GM12878 (cell line): ENCODE data around the gene EXOSC2.

Experiments
- CBX5 ChIP-seq: sonication (generic); IDR thresholded peaks from 2 replicates; pipeline ENCODE4 v1.6.1; 2016; ENCODE audit warnings: low read depth, moderate library complexity, mild to moderate bottlenecking, inconsistent platforms
- FOS ChIP-seq: IDR thresholded peaks from 3 replicates; pipeline ENCODE4 v1.6.1; 2011; ENCODE audit warnings: borderline replicate concordance; ENCODE audit not compliant: insufficient read length; ENCODE audit errors: extremely low read depth
- JUNB ChIP-seq: IDR thresholded peaks from 2 replicates; pipeline ENCODE4 v1.6.1; 2016; ENCODE audit warnings: antibody characterized with exemption, mild to moderate bottlenecking
- MEF2B ChIP-seq: fragments of 450-650 bp; IDR thresholded peaks from 2 replicates; pipeline ENCODE4 v1.6.1; 2018; ENCODE audit warnings: mild to moderate bottlenecking, moderate library complexity; ENCODE audit not compliant: partially characterized antibody, poor library complexity, severe bottlenecking
- NFIC ChIP-seq: IDR thresholded peaks from 2 replicates; pipeline ENCODE4 v1.6.1; 2012; ENCODE audit warnings: low read depth, mild to moderate bottlenecking, inconsistent platforms, low read length, moderate library complexity
- NR2F1 ChIP-seq: fragments of 450-650 bp; conservative IDR thresholded peaks from 2 replicates; pipeline ENCODE4 v1.6.1; 2017; ENCODE audit warnings: mild to moderate bottlenecking
- POLR2A ChIP-seq: IDR thresholded peaks from 2 replicates; pipeline ENCODE4 v1.6.1; 2011; ENCODE audit warnings: low read depth, mild to moderate bottlenecking, low read length
- POLR2AphosphoS2 ChIP-seq: IDR thresholded peaks from 2 replicates; pipeline ENCODE4 v1.6.1; 2011; ENCODE audit warnings: low read depth, mild to moderate bottlenecking, low read length, improper control_type of control experiment, moderate library complexity
- POLR2AphosphoS5 ChIP-seq: IDR thresholded peaks from 2 replicates; pipeline ENCODE4 v1.6.1; 2011; ENCODE audit warnings: mild to moderate bottlenecking, low read length, inconsistent platforms
- TF ChIP-seq, protein P1 (sequence below), 3 experiments: IDR thresholded peaks in 2 of 3; conservative IDR thresholded peaks in 1 of 3; 2 replicates each; pipeline ENCODE4 v1.5.1; 2011; ENCODE audit warnings: low read depth in 3 of 3, low read length in 3 of 3, mild to moderate bottlenecking in 3 of 3, control low read depth in 2 of 3, moderate library complexity in 2 of 3, inconsistent platforms in 1 of 3, mixed read lengths in 1 of 3; ENCODE audit not compliant: control insufficient read depth in 2 of 3, insufficient read depth in 1 of 3; ENCODE audit errors: extremely low read depth in 1 of 3
- TF ChIP-seq, protein P2 (sequence below): fragments of 450-650 bp; formaldehyde crosslinking; IDR thresholded peaks from 2 replicates; pipeline ENCODE4 v1.5.0; 2022; ENCODE audit warnings: mild to moderate bottlenecking, missing genetic modification characterization

DNA sequence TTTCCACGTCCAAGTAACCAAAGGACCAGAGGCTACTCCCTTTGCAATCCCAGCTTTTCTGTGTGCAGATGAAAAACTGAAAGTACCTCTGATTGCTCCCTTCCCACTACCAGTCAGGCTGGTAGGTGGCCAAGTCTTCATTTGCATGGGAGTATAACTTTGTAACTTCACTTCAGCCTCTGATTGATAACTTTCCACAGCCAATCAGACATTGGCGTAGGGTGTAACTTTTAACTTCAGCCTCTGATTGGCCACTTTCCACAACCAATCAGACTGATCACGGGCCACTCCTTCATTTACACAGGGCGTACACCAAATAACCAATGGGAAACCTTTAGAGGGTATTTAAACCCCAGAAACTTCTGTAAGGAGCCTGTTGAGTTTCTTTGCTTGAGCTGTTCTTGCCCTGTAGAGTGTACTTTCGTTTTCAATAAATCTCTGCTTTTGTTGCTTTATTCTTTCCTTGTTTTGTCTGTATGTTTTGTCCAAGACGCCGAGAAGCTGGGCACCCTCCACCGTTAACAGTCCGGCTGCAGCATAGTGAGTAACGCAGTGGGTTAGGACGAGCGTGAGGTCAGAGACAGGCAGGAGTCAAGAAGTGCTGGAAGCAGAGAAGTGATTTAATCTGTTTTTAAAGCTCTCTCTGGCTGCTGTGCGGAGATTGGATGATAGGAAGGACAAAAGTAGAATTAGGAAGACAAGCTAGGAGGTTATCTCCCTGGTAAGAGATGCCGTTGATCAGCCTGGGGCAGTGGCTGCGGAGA lies 3.5 kb upstream of the EXOSC2 start:
- TF ChIP-seq POLR2A (no peak), CBX5 (no peak), NFIC (no peak), FOS (no peak), NR2F1 (no peak), MEF2B (no peak), POLR2AphosphoS5 (no peak), POLR2AphosphoS2 (no peak), JUNB (no peak)
- TF ChIP-seq, protein P1, sequence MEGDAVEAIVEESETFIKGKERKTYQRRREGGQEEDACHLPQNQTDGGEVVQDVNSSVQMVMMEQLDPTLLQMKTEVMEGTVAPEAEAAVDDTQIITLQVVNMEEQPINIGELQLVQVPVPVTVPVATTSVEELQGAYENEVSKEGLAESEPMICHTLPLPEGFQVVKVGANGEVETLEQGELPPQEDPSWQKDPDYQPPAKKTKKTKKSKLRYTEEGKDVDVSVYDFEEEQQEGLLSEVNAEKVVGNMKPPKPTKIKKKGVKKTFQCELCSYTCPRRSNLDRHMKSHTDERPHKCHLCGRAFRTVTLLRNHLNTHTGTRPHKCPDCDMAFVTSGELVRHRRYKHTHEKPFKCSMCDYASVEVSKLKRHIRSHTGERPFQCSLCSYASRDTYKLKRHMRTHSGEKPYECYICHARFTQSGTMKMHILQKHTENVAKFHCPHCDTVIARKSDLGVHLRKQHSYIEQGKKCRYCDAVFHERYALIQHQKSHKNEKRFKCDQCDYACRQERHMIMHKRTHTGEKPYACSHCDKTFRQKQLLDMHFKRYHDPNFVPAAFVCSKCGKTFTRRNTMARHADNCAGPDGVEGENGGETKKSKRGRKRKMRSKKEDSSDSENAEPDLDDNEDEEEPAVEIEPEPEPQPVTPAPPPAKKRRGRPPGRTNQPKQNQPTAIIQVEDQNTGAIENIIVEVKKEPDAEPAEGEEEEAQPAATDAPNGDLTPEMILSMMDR (IDR thresholded peaks at IDR 0.05 in 2 of 3, conservative IDR thresholded peaks at IDR 0.05 in 1 of 3; ENCODE audit: control insufficient read depth in 2 of 3, extremely low read depth in 1 of 3, insufficient read depth in 1 of 3, low read depth in 3 of 3, low read length in 3 of 3): no peak
- TF ChIP-seq, protein P2, sequence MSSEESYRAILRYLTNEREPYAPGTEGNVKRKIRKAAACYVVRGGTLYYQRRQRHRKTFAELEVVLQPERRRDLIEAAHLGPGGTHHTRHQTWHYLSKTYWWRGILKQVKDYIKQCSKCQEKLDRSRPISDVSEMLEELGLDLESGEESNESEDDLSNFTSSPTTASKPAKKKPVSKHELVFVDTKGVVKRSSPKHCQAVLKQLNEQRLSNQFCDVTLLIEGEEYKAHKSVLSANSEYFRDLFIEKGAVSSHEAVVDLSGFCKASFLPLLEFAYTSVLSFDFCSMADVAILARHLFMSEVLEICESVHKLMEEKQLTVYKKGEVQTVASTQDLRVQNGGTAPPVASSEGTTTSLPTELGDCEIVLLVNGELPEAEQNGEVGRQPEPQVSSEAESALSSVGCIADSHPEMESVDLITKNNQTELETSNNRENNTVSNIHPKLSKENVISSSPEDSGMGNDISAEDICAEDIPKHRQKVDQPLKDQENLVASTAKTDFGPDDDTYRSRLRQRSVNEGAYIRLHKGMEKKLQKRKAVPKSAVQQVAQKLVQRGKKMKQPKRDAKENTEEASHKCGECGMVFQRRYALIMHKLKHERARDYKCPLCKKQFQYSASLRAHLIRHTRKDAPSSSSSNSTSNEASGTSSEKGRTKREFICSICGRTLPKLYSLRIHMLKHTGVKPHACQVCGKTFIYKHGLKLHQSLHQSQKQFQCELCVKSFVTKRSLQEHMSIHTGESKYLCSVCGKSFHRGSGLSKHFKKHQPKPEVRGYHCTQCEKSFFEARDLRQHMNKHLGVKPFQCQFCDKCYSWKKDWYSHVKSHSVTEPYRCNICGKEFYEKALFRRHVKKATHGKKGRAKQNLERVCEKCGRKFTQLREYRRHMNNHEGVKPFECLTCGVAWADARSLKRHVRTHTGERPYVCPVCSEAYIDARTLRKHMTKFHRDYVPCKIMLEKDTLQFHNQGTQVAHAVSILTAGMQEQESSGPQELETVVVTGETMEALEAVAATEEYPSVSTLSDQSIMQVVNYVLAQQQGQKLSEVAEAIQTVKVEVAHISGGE (CRISPR knock-in tag): no peak
